Measurements from ENCODE around the gene CCDC71.

The CCDC71 gene

GRCh38 chr3:49120096-49120437 lies 46.1 kb downstream of the CCDC71 start:
- peak overlapping the region; percentile 71 for H3K4me3 ChIP-seq (ENCODE audit: control insufficient read depth, low read depth, low read length)
- DNase-seq (ENCODE audit: low read depth), result no peak
- TF ChIP-seq, protein P1, sequence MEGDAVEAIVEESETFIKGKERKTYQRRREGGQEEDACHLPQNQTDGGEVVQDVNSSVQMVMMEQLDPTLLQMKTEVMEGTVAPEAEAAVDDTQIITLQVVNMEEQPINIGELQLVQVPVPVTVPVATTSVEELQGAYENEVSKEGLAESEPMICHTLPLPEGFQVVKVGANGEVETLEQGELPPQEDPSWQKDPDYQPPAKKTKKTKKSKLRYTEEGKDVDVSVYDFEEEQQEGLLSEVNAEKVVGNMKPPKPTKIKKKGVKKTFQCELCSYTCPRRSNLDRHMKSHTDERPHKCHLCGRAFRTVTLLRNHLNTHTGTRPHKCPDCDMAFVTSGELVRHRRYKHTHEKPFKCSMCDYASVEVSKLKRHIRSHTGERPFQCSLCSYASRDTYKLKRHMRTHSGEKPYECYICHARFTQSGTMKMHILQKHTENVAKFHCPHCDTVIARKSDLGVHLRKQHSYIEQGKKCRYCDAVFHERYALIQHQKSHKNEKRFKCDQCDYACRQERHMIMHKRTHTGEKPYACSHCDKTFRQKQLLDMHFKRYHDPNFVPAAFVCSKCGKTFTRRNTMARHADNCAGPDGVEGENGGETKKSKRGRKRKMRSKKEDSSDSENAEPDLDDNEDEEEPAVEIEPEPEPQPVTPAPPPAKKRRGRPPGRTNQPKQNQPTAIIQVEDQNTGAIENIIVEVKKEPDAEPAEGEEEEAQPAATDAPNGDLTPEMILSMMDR (IDR thresholded peaks at IDR 0.05; ENCODE audit: control insufficient read depth, insufficient read depth, low read depth, low read length, missing control alignments), result no peak

- H3K4me3 ChIP-seq (ENCODE audit: control insufficient read depth, low read depth, low read length), result peak overlapping the region; percentile 71
- TF ChIP-seq, protein P1 (IDR thresholded peaks at IDR 0.05; ENCODE audit: control insufficient read depth, insufficient read depth, low read depth, low read length, missing control alignments), result no peak
- DNase-seq (ENCODE audit: low read depth), result no peak
Measured at GRCh38 chr3:49119439-49119838, 46.7 kb downstream of the CCDC71 start.

DNA sequence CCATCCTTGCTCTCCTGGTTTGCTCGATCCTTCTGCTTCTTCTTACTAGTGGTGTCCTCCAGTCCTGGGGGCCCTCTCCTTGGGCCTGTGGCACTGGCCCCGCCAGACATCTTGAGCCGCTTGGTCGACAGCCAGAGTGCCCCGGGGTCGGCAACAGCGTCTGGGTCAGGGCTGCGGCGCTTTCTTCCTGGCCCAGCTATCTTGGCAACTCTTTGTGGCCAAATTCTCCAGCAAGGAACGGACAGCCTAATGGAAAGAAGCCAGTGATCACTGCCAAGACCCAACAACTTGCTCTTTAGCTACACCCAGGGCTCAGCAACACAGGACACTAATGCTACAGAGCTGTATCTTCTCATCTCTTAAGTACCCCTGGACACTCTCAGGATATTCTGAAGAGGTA lies 47.1 kb downstream of the CCDC71 start:
- no peak for DNase-seq (ENCODE audit: low read depth)
- TF ChIP-seq, protein P1 (IDR thresholded peaks at IDR 0.05; ENCODE audit: control insufficient read depth, insufficient read depth, low read depth, low read length, missing control alignments), result no peak
- H3K4me3 ChIP-seq (ENCODE audit: control insufficient read depth, low read depth, low read length), result no peak overlapping the region
